ENCODE data around the gene SLC25A29. TPM values are rescaled to one million over a fixed set of nuclear protein-coding genes. Genes with fewer than 3 reads are reported as not detected.

SLC25A29 gene
- total and polyA plus RNA-seq, 2 of the 8 experiments (the other 6 are each of a cell fraction or from before 2014, with no cell fraction given): 135 to 177 TPM

DNA sequence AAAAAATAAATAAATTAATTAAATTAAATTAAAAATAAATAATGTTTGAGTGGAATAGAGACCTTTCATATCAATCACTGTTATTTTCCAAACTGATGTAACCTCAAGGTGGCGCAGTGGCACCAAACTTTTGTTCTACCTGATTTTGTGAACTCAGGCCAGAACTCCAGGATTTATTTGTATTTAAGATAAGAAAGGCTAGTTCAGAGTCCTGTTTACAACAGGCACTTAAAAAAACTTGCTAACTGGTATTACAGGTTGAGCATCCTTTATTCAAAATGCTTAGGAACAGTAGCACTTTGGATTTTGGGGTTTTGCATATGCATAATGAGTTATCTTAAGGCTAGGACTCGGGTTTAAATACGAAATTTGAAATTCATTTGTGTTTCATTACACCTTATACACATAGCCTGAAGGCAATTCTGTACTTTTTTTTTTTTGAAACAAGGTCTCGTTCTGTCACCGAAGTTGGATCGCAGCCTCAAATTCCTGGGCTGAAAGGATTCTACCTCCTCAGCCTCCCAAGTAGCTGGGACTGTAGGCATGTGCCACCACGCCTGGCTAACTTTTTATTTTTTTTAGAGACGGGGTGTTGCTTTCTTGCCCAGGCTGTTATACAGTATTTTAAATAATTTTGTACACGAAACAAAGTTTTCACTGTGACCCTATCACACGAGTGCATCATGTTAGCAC is 34.9 kb downstream of the SLC25A29 start:
- H3K9ac ChIP-seq (replicated peaks in 1 of 4; ENCODE audit: extremely low read depth in 1 of 4, low read depth in 3 of 4, low read length in 3 of 4): no peak overlapping the region
- H3K56ac ChIP-seq (replicated peaks; ENCODE audit: insufficient read length, low read depth, low read length): no peak overlapping the region
- ChIA-PET POLR2A (ENCODE audit: partially characterized antibody) (interaction anchor here (2.0 kb wide), 1 partner anchor 33 kb away, joined by 4 read pairs; no protein-coding TSS in a partner anchor), CTCF (ENCODE audit: partially characterized antibody) (interaction anchor here (1.0 to 5.0 kb wide), 8 partner anchors 9 to 42 kb away, joined by 3 to 23 read pairs (median 5); no protein-coding TSS in a partner anchor)
- peaks cover 6 to 86% of the 10 kb centered on the region in 2 experiments for H3K79me2 ChIP-seq (ENCODE audit: control insufficient read depth in 1 of 2, insufficient read depth in 2 of 2, low read length in 2 of 2)
- DNase-seq (ENCODE audit: low read depth in 1 of 2, low spot score in 2 of 2) (no peak), FAIRE-seq (no peak)
- H2AFZ ChIP-seq (ENCODE audit: low read length): no peak overlapping the region
- no peak overlapping the region for H2AK5ac ChIP-seq (ENCODE audit: low read depth, low read length)
- no peak overlapping the region for H4K91ac ChIP-seq (replicated peaks; ENCODE audit: insufficient read length, low read length)
- peaks cover 14 to 22% of the 10 kb centered on the region in 2 experiments for H4K20me1 ChIP-seq (replicated peaks in 1 of 2; ENCODE audit: control insufficient read depth in 1 of 2, insufficient read depth in 2 of 2, low read length in 2 of 2)
- no peak overlapping the region for H2BK120ac ChIP-seq (replicated peaks; ENCODE audit: low read depth, low read length)
- no peaks in the 10 kb centered on the region for H3K9me3 ChIP-seq (ENCODE audit: insufficient read depth in 2 of 2, low read depth in 1 of 2, low read length in 1 of 2)
- H3K4me3 ChIP-seq (ENCODE audit: extremely low read depth in 1 of 4, insufficient read depth in 2 of 4, low read depth in 3 of 4, low read length in 4 of 4): no peak overlapping the region
- no peak overlapping the region for H2BK15ac ChIP-seq (ENCODE audit: low read length)
- peaks cover 0 to 15% (median 4%) of the 10 kb centered on the region in 4 experiments; a peak in 6 of 7 replicates for H3K4me1 ChIP-seq (replicated peaks in 1 of 4; ENCODE audit: control insufficient read depth in 3 of 4, insufficient read depth in 4 of 4, low read length in 3 of 4)
- no peaks in the 10 kb centered on the region for H3K27me3 ChIP-seq (replicated peaks in 1 of 4; ENCODE audit: control insufficient read depth in 3 of 4, extremely low read depth in 1 of 4, insufficient read depth in 3 of 4, low read length in 3 of 4)
- H3K4ac ChIP-seq (replicated peaks; ENCODE audit: insufficient read length, low read depth, low read length): no peak overlapping the region
- peaks cover 9% of the 10 kb centered on the region for H3K79me1 ChIP-seq (ENCODE audit: low read depth, low read length)
- no peak overlapping the region for H3K14ac ChIP-seq (ENCODE audit: insufficient read length)
- no peak for TF ChIP-seq MAX (IDR thresholded peaks at IDR 0.05)
- TF ChIP-seq NRF1 (IDR thresholded peaks at IDR 0.05; ENCODE audit: low read depth, low read length): no peak
- TF ChIP-seq RAD21 (IDR thresholded peaks at IDR 0.05 in 1 of 2, conservative IDR thresholded peaks at IDR 0.05 in 1 of 2; ENCODE audit: low read depth in 2 of 2, low read length in 2 of 2): peak; percentile 24 to 39; a peak in 2 of 4 replicates
- TF ChIP-seq, protein P1, sequence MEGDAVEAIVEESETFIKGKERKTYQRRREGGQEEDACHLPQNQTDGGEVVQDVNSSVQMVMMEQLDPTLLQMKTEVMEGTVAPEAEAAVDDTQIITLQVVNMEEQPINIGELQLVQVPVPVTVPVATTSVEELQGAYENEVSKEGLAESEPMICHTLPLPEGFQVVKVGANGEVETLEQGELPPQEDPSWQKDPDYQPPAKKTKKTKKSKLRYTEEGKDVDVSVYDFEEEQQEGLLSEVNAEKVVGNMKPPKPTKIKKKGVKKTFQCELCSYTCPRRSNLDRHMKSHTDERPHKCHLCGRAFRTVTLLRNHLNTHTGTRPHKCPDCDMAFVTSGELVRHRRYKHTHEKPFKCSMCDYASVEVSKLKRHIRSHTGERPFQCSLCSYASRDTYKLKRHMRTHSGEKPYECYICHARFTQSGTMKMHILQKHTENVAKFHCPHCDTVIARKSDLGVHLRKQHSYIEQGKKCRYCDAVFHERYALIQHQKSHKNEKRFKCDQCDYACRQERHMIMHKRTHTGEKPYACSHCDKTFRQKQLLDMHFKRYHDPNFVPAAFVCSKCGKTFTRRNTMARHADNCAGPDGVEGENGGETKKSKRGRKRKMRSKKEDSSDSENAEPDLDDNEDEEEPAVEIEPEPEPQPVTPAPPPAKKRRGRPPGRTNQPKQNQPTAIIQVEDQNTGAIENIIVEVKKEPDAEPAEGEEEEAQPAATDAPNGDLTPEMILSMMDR (IDR thresholded peaks at IDR 0.05; ENCODE audit: control extremely low read depth in 1 of 3, insufficient read depth in 1 of 3, low read depth in 1 of 3, low read length in 3 of 3): peak in 2 of 3 experiments; percentile 17 to 45; a peak in 2 of 4 replicates
- no peak for TF ChIP-seq GTF2F1 (IDR thresholded peaks at IDR 0.05; ENCODE audit: borderline replicate concordance, low read depth, low read length)
- H3K4me2 ChIP-seq (ENCODE audit: insufficient read depth in 1 of 2, low read depth in 2 of 2, low read length in 2 of 2): no peak overlapping the region
- no peak overlapping the region for H3K23ac ChIP-seq (ENCODE audit: insufficient read length)
- no peak overlapping the region for H2BK5ac ChIP-seq (ENCODE audit: low read depth, low read length)
- H3K18ac ChIP-seq (ENCODE audit: extremely low read depth, low read length): no peak overlapping the region
- H4K5ac ChIP-seq (ENCODE audit: insufficient read length, low read depth, low read length): no peak overlapping the region
- H2BK12ac ChIP-seq (ENCODE audit: low read depth, low read length): no peak overlapping the region
- WGBS, 2 experiments (ENCODE audit: extremely low coverage in 1 of 2, insufficient coverage in 1 of 2, insufficient read length in 1 of 2, insufficient replicate concordance in 2 of 2, low coverage in 1 of 2, low lambda C conversion rate in 2 of 2, missing lambda C conversion rate in 1 of 2): 84% methylated on average over 10 of the region's 10 CpGs; no CpG with 5 or more reads in 1 of the 2 experiments
- no peaks in the 10 kb centered on the region for H3K23me2 ChIP-seq (ENCODE audit: low read depth, low read length)
- H2BK20ac ChIP-seq (ENCODE audit: low read length): no peak overlapping the region
- no peak overlapping the region for H4K8ac ChIP-seq (ENCODE audit: extremely low read depth, insufficient read depth, low read length)
- no peak overlapping the region for H3K27ac ChIP-seq (ENCODE audit: low read depth, low read length)
- H3K36me3 ChIP-seq (ENCODE audit: control insufficient read depth in 2 of 4, insufficient read depth in 4 of 4, low read length in 3 of 4): peaks cover 0 to 27% (median 3%) of the 10 kb centered on the region in 4 experiments; a peak in 5 of 8 replicates

All from H1 (cell line).